ENCODE results near the gene GRID2. TPM values are rescaled to one million over a fixed set of nuclear protein-coding genes. Genes with fewer than 3 reads are reported as not detected.
"Not testable (repeated sequence)": the region's sequence is repeated elsewhere in the genome, so short reads cannot be mapped to it uniquely, and the experiment has no call there.

Gene GRID2
- total RNA-seq, 1 donor: not detected

DNA sequence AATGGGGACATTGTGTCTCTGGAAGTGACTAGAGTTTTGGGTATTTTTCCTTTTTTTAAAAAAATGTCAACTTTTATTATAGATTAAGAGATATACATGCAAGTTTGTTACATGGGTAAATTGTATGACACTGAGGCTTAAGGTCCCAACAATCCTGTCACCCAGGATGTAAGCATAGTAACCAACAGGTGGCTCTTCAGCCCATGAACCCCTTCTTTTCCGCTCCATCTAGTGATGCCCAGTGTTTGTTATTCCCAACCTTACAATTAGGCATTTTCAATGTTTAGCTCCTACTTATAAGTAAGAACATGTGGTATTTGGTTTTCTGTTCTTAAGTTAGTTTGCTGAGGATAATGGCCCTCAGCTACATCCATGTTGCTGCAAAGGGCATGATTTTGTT lies 102.7 kb downstream of the GRID2 start:
- no peak overlapping the region for H3K4me3 ChIP-seq (ENCODE audit: low read depth, low read length)
- DNase-seq (ENCODE audit: low read depth): no peak
- TF ChIP-seq, protein P1, sequence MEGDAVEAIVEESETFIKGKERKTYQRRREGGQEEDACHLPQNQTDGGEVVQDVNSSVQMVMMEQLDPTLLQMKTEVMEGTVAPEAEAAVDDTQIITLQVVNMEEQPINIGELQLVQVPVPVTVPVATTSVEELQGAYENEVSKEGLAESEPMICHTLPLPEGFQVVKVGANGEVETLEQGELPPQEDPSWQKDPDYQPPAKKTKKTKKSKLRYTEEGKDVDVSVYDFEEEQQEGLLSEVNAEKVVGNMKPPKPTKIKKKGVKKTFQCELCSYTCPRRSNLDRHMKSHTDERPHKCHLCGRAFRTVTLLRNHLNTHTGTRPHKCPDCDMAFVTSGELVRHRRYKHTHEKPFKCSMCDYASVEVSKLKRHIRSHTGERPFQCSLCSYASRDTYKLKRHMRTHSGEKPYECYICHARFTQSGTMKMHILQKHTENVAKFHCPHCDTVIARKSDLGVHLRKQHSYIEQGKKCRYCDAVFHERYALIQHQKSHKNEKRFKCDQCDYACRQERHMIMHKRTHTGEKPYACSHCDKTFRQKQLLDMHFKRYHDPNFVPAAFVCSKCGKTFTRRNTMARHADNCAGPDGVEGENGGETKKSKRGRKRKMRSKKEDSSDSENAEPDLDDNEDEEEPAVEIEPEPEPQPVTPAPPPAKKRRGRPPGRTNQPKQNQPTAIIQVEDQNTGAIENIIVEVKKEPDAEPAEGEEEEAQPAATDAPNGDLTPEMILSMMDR (IDR thresholded peaks at IDR 0.05; ENCODE audit: insufficient read depth, low read depth, low read length): no peak

DNA sequence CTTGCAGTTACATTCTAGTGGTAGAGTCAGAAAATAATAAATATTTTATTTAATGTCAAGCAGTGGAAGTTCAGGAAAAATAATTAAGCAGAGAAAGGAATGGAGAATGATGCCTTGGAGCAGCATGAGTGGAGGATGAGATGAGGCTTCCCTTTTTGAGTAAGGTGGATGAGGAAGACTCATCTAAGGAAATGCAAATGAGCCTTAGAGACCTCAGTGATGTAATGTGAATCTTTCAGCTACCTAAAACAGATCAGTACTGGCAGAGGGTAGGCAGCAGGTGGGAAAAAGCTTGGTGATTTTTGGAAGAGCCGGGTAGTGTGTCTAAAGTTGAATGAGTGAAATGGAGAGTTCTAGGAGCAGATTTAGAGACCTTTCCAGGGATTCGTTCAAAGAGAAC lies 118.2 kb downstream of the GRID2 start:
- no peak for DNase-seq (ENCODE audit: low read depth)
- H3K4me3 ChIP-seq (ENCODE audit: low read depth, low read length): no peak overlapping the region
- TF ChIP-seq, protein P1 (IDR thresholded peaks at IDR 0.05; ENCODE audit: insufficient read depth, low read depth, low read length): no peak

DNA sequence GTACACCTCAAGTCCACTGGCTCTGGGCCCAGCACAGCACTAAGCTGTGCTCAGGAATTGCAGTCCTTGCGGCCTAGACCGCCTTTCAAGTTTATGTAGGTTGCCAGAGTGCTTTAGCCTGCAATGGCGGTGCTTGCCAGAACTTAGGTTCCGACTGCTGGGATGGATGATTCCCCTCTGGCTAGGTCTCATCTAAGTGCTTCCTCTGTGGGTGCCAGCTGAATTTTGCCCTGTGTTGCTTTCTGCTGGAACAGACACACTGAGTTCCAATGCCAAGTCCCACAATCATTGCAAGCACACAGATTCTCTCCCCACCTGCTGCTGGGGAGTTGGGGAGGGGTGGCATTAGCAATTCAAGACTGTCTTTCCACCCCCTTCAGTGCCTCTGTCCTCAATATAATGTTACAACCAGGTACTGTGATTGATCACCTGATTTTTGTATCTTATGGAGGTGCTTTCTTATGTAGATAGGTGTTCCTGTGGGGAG lies 129.5 kb downstream of the GRID2 start:
- TF ChIP-seq, protein P1 (IDR thresholded peaks at IDR 0.05; ENCODE audit: insufficient read depth, low read depth, low read length): no peak
- no peak overlapping the region for H3K4me3 ChIP-seq (ENCODE audit: low read depth, low read length)
- no peak for DNase-seq (ENCODE audit: low read depth)

DNA sequence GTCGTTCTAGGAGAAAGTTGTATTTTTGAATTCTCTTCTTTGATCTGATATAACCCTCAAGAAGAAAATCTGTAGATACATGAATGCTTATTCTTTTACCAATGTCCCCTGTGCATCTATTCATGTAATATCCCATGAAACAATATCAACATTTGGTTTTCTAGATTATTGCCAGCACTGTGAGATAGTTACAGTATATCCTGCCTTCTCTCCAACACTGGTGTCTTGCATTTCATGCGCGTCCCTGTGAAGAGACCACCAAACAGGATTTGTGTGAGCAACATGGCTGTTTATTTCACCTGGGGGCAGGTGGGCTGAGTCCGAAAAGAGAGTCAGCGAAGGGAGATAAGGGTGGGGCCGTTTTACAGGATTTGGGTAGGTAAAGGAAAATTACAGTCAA lies 135.0 kb downstream of the GRID2 start:
- H3K4me3 ChIP-seq (ENCODE audit: low read depth, low read length); DNase-seq (ENCODE audit: low read depth): not testable (repeated sequence)

DNA sequence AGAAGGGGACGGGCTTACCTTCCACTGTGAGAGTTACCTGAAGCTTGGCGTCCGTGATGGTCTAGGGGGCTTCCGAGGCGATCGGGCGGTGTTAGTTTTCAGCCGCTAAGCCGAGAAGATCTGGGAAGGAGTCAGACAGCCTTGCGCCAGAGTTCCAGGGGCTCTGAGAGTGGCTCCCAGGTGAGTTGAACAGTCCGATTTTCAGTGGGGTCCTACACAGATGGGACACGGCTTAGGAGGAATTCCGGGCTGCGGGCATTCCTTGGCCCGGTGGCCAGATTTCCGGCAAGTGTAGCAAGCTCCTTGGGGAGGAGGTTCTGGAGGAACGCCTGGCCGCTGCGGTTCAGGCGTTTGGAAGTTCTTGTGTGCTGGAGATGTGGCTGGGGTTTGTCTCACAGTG lies 138.4 kb downstream of the GRID2 start:
- H3K4me3 ChIP-seq (ENCODE audit: low read depth, low read length); DNase-seq (ENCODE audit: low read depth): not testable (repeated sequence)

DNA sequence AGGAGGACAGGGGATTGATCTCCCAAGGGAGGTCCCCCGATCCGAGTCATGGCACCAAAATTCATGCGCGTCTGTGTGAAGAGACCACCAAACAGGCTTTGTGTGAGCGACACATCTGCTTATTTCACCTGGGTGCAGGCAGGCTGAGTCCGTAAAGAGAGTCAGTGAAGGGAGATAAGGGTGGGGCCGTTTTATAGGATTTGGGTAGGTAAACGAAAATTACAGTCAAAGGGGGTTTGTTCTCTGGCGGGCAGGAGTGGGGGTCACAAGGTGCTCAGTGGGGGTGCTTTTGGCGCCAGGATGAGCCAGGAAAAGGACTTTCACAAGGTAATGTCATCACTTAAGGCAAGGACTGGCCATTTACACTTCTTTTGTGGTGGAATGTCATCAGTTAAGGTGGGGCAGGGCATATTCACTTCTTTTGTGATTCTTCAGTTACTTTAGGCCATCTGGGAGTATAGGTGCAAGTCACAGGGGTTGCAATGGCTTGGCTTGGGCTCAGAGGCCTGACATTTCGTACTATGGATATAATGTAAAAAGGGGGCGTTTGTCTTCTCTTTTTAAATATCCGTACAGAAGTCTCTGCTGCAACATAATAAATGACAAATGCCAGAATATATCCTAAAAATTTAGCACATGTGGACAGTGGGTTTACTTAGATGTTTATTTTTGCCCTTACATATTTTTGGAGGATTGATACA lies 140.5 kb downstream of the GRID2 start:
- not testable (repeated sequence) for H3K4me3 ChIP-seq (ENCODE audit: low read depth, low read length); DNase-seq (ENCODE audit: low read depth)

DNA sequence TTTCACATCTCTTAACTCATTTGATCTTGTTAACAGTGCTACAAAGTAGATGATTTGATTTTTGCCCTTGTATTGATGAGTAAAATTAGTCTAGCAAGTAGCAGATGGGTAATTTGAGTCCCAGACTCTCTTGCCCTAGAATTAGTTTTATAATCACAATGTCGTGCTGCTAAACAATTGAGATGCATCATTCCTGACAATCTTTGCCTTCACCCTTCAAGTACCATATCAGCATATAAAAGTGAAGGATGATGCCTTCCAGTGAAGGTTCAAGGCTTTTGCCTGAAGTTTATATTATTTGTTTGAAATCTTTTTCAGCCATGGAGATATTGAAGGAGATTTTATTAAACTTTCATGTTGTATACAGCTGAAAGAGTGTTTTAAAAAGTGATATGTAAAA lies 141.4 kb downstream of the GRID2 start:
- TF ChIP-seq, protein P1 (IDR thresholded peaks at IDR 0.05; ENCODE audit: insufficient read depth, low read depth, low read length): no peak
- DNase-seq (ENCODE audit: low read depth): no peak
- no peak overlapping the region for H3K4me3 ChIP-seq (ENCODE audit: low read depth, low read length)

DNA sequence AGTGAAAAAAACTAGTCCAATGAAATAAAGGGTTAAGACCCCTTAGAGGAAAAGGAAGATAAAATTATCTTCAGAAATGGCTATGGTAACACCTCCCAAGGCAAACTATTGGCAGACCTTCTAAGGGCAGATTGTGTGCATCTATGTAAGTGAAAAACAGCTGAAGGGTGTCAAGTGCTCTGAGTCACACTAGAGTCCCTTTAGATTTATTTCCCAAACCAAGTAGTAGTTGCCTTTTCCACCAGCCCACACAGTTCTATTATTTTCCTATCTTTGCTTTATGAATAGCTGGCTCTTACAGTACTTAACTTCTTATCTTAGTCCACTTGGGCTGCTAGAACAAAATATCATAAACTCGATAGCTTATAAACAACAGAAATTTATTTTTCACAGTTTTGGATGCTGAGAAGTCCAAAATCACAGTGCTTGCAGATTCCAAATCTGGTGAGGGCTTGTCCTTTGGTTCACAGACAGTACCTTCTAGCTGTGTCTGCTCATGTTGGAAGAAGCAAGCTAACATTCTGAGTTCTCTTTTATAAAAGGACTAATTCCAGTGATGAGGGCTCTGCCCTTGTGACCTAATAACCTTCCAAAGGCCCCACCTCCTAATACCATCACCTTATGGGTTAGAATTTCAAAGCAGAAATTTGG lies 143.6 kb downstream of the GRID2 start:
- H3K4me3 ChIP-seq (ENCODE audit: low read depth, low read length): no peak overlapping the region
- TF ChIP-seq, protein P1 (IDR thresholded peaks at IDR 0.05; ENCODE audit: insufficient read depth, low read depth, low read length): no peak
- DNase-seq (ENCODE audit: low read depth): no peak

DNA sequence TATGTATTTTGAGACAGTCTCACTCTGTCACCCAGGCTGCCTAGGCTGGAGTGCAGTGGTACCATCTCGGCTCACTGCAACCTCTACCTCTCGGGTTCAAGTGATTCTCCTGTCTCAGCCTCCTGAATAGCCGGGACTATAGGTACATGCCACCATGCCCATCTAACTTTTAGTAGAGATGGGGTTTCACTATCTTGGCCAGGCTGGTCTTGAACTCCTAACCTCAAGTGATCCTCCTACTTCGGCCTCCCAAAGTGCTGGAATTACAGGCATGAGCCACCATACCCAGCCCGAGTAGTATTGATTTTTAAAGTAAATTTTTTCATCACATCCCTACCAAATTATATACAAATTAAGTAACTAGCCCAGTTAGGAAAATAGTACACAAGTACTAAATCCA lies 144.4 kb downstream of the GRID2 start:
- not testable (repeated sequence) for DNase-seq (ENCODE audit: low read depth); H3K4me3 ChIP-seq (ENCODE audit: low read depth, low read length)
